HepG2 (cell line): Measurements from ENCODE around the gene PTCD1. TPM values are rescaled to one million over a fixed set of nuclear protein-coding genes. Genes with fewer than 3 reads are reported as not detected.
A peak's percentile ranks its signal among the peaks of the same experiment; 100 is the strongest.

Source experiments
- ATAC-seq: fragments of 200-7000 bp; cut with Tn5 transposase; 3 replicates; pipeline ENCODE4 v1.9.1; 2020; ENCODE audit warnings: mild to moderate bottlenecking, moderate library complexity
- BruUV-seq: library from RNA; stranded (reverse); fragments of 400-500 nt; replicated peaks from 2 replicates; lab custom pipeline; 2021; lab: Mats Ljungman, UMichigan
- CTCF ChIA-PET: fragments of 300-600 bp; formaldehyde crosslinking; extraction: SDS; loops from one replicate; lab custom pipeline; 2021; ENCODE audit warnings: low total read pairs, inconsistent platforms, low intra/inter-chr PET ratio; lab: Yijun Ruan, JAX
- POLR2A ChIA-PET: fragments of 350-600 bp; sonication (Branson Sonifier 250); formaldehyde crosslinking; loops from one replicate; lab custom pipeline; 2020; ENCODE audit warnings: antibody characterized with exemption, inconsistent platforms; lab: Yijun Ruan, JAX
- DNase-seq: peaks from one replicate; pipeline ENCODE4 v3.0.0-alpha.2; 2015; ENCODE audit warnings: low spot score
- FAIRE-seq: peaks from 3 replicates; lab custom pipeline; 2011; peaks lifted over from hg19 to GRCh38; lab: Jason Lieb, UNC
- H2AFZ ChIP-seq: one replicate; pipeline ENCODE4 v1.6.1; 2011; ENCODE audit warnings: low read length, inconsistent platforms
- H3K27ac ChIP-seq: fragments of 300-600 bp; 3 replicates; pipeline ENCODE4 v1.8.0; 2011; ENCODE audit warnings: mixed run types, mild to moderate bottlenecking, mixed read lengths, low read length, inconsistent platforms; ENCODE audit not compliant: insufficient read depth; ENCODE audit errors: extremely low read length
- H3K27me3 ChIP-seq, 2 experiments: fragments of 200-600 bp in 1 of 2; 2 replicates in 1 of 2; 3 replicates in 1 of 2; pipeline versions ENCODE4 v1.6.0 to v1.8.0; 2011; ENCODE audit warnings: low read length in 2 of 2, mild to moderate bottlenecking in 2 of 2, moderate library complexity in 2 of 2, inconsistent platforms in 1 of 2; ENCODE audit not compliant: insufficient read depth in 2 of 2, control insufficient read depth in 1 of 2
- H3K36me3 ChIP-seq, 2 experiments: fragments of 200-600 bp in 1 of 2; replicated peaks in 1 of 2; 2 replicates in 1 of 2; 3 replicates in 1 of 2; pipeline versions ENCODE4 v1.5.1 to v1.8.0; 2011; ENCODE audit warnings: low read length in 2 of 2, inconsistent platforms in 1 of 2; ENCODE audit not compliant: insufficient read depth in 2 of 2, control insufficient read depth in 1 of 2
- H3K4me1 ChIP-seq: 2 replicates; pipeline ENCODE4 v1.5.1; 2012; ENCODE audit warnings: low read length, inconsistent platforms; ENCODE audit not compliant: insufficient read depth
- H3K4me2 ChIP-seq: 2 replicates; pipeline ENCODE4 v1.6.0; 2011; ENCODE audit warnings: low read depth, low read length, inconsistent platforms
- H3K4me3 ChIP-seq, 3 experiments: fragments of 200-600 bp in 1 of 3; sonication (generic), shearing (Covaris generic) in 1 of 3; replicated peaks in 1 of 3; 2 replicates each; pipeline ENCODE4 v1.5.1; 2011 to 2016; ENCODE audit warnings: low read length in 3 of 3, inconsistent platforms in 2 of 3, low read depth in 2 of 3, mild to moderate bottlenecking in 2 of 3, control low read depth in 1 of 3, mixed read lengths in 1 of 3; ENCODE audit not compliant: insufficient read depth in 1 of 3
- H3K79me2 ChIP-seq: one replicate; pipeline ENCODE4 v1.6.1; 2011; ENCODE audit warnings: low read length, inconsistent platforms; ENCODE audit not compliant: insufficient read depth
- H3K9ac ChIP-seq: 2 replicates; pipeline ENCODE4 v1.6.0; 2011; ENCODE audit warnings: mild to moderate bottlenecking, low read depth, low read length, inconsistent platforms; ENCODE audit not compliant: insufficient read depth
- H3K9me3 ChIP-seq: 2 replicates; pipeline ENCODE4 v1.5.1; 2012; ENCODE audit warnings: mild to moderate bottlenecking, low read length
- H4K20me1 ChIP-seq: 2 replicates; pipeline ENCODE4 v1.6.0; 2011; ENCODE audit warnings: inconsistent platforms, mild to moderate bottlenecking, low read length, moderate library complexity; ENCODE audit not compliant: insufficient read depth
- BCL3 ChIP-seq: sonication (generic); formaldehyde crosslinking; IDR thresholded peaks from 2 replicates; pipeline ENCODE4 v1.5.1; 2020; ENCODE audit warnings: mild to moderate bottlenecking, missing genetic modification reagents, moderate library complexity
- LCORL ChIP-seq, 2 experiments: fragments of 450-650 bp in 1 of 2; sonication (generic) in 1 of 2; formaldehyde crosslinking in 1 of 2; IDR thresholded peaks; 2 replicates each; pipeline versions ENCODE4 v1.5.0 to v1.6.1; 2017 to 2020; ENCODE audit warnings: antibody characterized with exemption in 1 of 2, missing genetic modification reagents in 1 of 2
- PAF1 ChIP-seq: IDR thresholded peaks from 2 replicates; pipeline ENCODE4 v1.6.1; 2016; ENCODE audit warnings: missing genetic modification reagents, missing compliant biosample characterization
- POLR2A ChIP-seq, 2 experiments: IDR thresholded peaks; 2 replicates each; pipeline ENCODE4 v1.6.1; 2011; ENCODE audit warnings: low read depth in 2 of 2, low read length in 2 of 2, mild to moderate bottlenecking in 1 of 2, moderate library complexity in 1 of 2; ENCODE audit not compliant: insufficient read depth in 1 of 2
- POLR2G ChIP-seq: fragments of 200-400 bp; formaldehyde crosslinking; IDR thresholded peaks from 2 replicates; pipeline ENCODE4 v1.6.1; 2018; ENCODE audit warnings: mild to moderate bottlenecking, low read depth, low read length, moderate library complexity
- SRSF4 ChIP-seq: fragments of 200-400 bp; formaldehyde crosslinking; IDR thresholded peaks from one replicate; pipeline ENCODE4 v1.6.1; 2018; ENCODE audit warnings: mild to moderate bottlenecking, low read depth, low read length, moderate library complexity; ENCODE audit not compliant: poor library complexity, severe bottlenecking
- TEAD3 ChIP-seq: optimal IDR thresholded peaks from 2 replicates; pipeline ENCODE3; 2016; ENCODE audit warnings: borderline replicate concordance
- ZHX1 ChIP-seq: sonication (generic); formaldehyde crosslinking; IDR thresholded peaks from 2 replicates; pipeline ENCODE4 v1.8.1; 2022; ENCODE audit warnings: low read depth, mild to moderate bottlenecking, missing genetic modification reagents
- ZNF10 ChIP-seq: sonication (generic); formaldehyde crosslinking; IDR thresholded peaks from 2 replicates; pipeline ENCODE4 v1.4.0; 2020; ENCODE audit warnings: mild to moderate bottlenecking, low read depth, missing genetic modification reagents, borderline replicate concordance
- WGBS: methylation state at CpG from one replicate; pipeline ENCODE4 v1.1.6; 2017; ENCODE audit warnings: low lambda C conversion rate; 5-methylcytosine and 5-hydroxymethylcytosine counted together
- in situ Hi-C: cut with HindIII; loops from 2 replicates; pipeline ENCODE4 v1.10.0; 2017; ENCODE audit warnings: low pct_unique_long_range_greater_than_20kb; ENCODE audit not compliant: extremely low pct_ligation_motif_present
- intact Hi-C: fragments of 100-400 bp; cut with micrococcal nuclease; formaldehyde crosslinking; loops from one replicate; pipeline ENCODE4 v1.10.0; 2022; ENCODE audit not compliant: unreplicated experiment
- polyA plus RNA-seq, 8 experiments: library from polyadenylated mRNA; depleted of rRNA in 3 of 8; stranded (reverse) in 7 of 8; unstranded in 1 of 8; fragments of >200 nt; fragmentation: Illumina TruSeq in 4 of 8; extraction: Trizol in 4 of 8; gene quantifications; 2 replicates each; pipeline versions ENCODE4 v1.2.1 to v1.2.3, GENCODE V29; 2011 to 2016; ENCODE audit warnings: low read depth in 4 of 8, missing spikeins in 1 of 8, mixed read lengths in 1 of 8; ENCODE audit not compliant: insufficient read depth in 1 of 8
- total RNA-seq, 5 experiments: library from RNA; depleted of rRNA; stranded (reverse); fragments of >200 nt; fragmentation: Illumina TruSeq; extraction: Trizol; gene quantifications; 2 replicates each; pipeline ENCODE4 v1.2.3, GENCODE V29; 2016; ENCODE audit warnings: low read depth in 1 of 5

Gene PTCD1
- total and polyA plus RNA-seq, 2 of the 13 experiments (the other 11 are each of a cell fraction or from before 2014, with no cell fraction given) = 3.0 to 8.4 TPM

GRCh38 chr7:99399597-99399996 is 39.0 kb downstream of the PTCD1 start (continued):
- TF ChIP-seq LCORL (IDR thresholded peaks at IDR 0.05) (no peak), LCORL (CRISPR knock-in tag; IDR thresholded peaks at IDR 0.05) (no peak), BCL3 (no peak), TEAD3 (CRISPR knock-in tag) (no peak), ZNF10 (no peak), SRSF4 (no peak)

- in situ Hi-C loops = no loop called here
- POLR2A ChIA-PET = interaction anchor here (1.6 to 1.7 kb wide), 2 partner anchors 10 to 18 kb away, joined by 4 to 5 read pairs; partner anchors contain the start of genes BUD31 and PDAP1
- Histone ChIP-seq H3K27me3 (no peaks in the 10 kb centered on the region), H3K9me3 (no peaks in the 10 kb centered on the region), H3K27ac (no peak overlapping the region), H3K4me1 (no peaks in the 10 kb centered on the region), H3K4me2 (no peak overlapping the region), H2AFZ (no peak overlapping the region), H3K79me2 (peaks cover 2% of the 10 kb centered on the region), H3K9ac (no peak overlapping the region), H4K20me1 (no peaks in the 10 kb centered on the region), H3K36me3 (peaks cover 39 to 86% of the 10 kb centered on the region in 2 experiments), H3K4me3 (no peak overlapping the region)
- BruUV-seq = no TSS peak
- intact Hi-C loops = no loop called here
- CTCF ChIA-PET = no interaction called here
- DNase-seq (no peak), ATAC-seq (no peak), FAIRE-seq (no peak)
- 98% methylated on average over 5 of the region's 5 CpGs for WGBS
- TF ChIP-seq POLR2A (IDR thresholded peaks at IDR 0.05; ENCODE audit: insufficient read depth in 1 of 2, low read depth in 2 of 2, low read length in 2 of 2) = peak in 1 of 2 experiments; percentile 4; a peak in 1 of 4 replicates
- TF ChIP-seq PAF1 (CRISPR knock-in tag) = 0 out of 2 replicates have a peak, but pooled peaks have one; percentile 6
- TF ChIP-seq ZHX1 = no peak
- peak; percentile 47 for TF ChIP-seq POLR2G
These were observed 39.6 kb downstream of the PTCD1 start for GRCh38 chr7:99398891-99399445.
